Measurements from ENCODE around the gene SKI. TPM values are rescaled to one million over a fixed set of nuclear protein-coding genes. Genes with fewer than 3 reads are reported as not detected.

Gene SKI
- total RNA-seq, 1 experiment from 2014 or later: 3.3 TPM

GRCh38 chr1:2337501-2337900, 109.4 kb downstream of the SKI start:
- no peak for DNase-seq (ENCODE audit: low spot score)

GRCh38 chr1:2339206-2340085, 111.3 kb downstream of the SKI start:
- DNase-seq (ENCODE audit: low spot score): no peak

- no peak for DNase-seq (ENCODE audit: low spot score)
Observed at GRCh38 chr1:2340086-2340917, 112.2 kb downstream of the SKI start.

GRCh38 chr1:2340918-2341254, 112.8 kb downstream of the SKI start:
- DNase-seq (ENCODE audit: low spot score): no peak

- DNase-seq (ENCODE audit: low spot score): no peak
Observed at GRCh38 chr1:2341706-2342383, 113.7 kb downstream of the SKI start.

GRCh38 chr1:2342384-2343022, 114.4 kb downstream of the SKI start:
- no peak for DNase-seq (ENCODE audit: low spot score)

- no peak for DNase-seq (ENCODE audit: low spot score)
Observed at GRCh38 chr1:2343023-2343935, 115.2 kb downstream of the SKI start.

GRCh38 chr1:2344121-2344681, 116.1 kb downstream of the SKI start:
- DNase-seq (ENCODE audit: low spot score): no peak

GRCh38 chr1:2344744-2345296, 116.7 kb downstream of the SKI start:
- no peak for DNase-seq (ENCODE audit: low spot score)

- no peak for DNase-seq (ENCODE audit: low spot score)
Observed at GRCh38 chr1:2345297-2346075, 117.4 kb downstream of the SKI start.

- DNase-seq (ENCODE audit: low spot score): no peak
Observed at GRCh38 chr1:2346691-2347408, 118.7 kb downstream of the SKI start.

- DNase-seq (ENCODE audit: low spot score): no peak
Observed at GRCh38 chr1:2347409-2347785, 119.3 kb downstream of the SKI start.

GRCh38 chr1:2347896-2348295, 119.8 kb downstream of the SKI start:
- DNase-seq (ENCODE audit: low spot score): no peak

GRCh38 chr1:2348346-2349325, 120.5 kb downstream of the SKI start:
- no peak for DNase-seq (ENCODE audit: low spot score)

GRCh38 chr1:2349806-2350205, 121.7 kb downstream of the SKI start:
- DNase-seq (ENCODE audit: low spot score): no peak

GRCh38 chr1:2350501-2350900, 122.4 kb downstream of the SKI start:
- DNase-seq (ENCODE audit: low spot score): no peak

- DNase-seq (ENCODE audit: low spot score): no peak
Observed at GRCh38 chr1:2350911-2351655, 123.0 kb downstream of the SKI start.
